Measurements from ENCODE around the gene ZRANB3. TPM values are rescaled to one million over a fixed set of nuclear protein-coding genes. Genes with fewer than 3 reads are reported as not detected.

ZRANB3 gene
- polyA plus RNA-seq, 1 donor (not counting 4 experiments of a cell fraction or from before 2014, with no cell fraction given): 10.6 TPM

DNA sequence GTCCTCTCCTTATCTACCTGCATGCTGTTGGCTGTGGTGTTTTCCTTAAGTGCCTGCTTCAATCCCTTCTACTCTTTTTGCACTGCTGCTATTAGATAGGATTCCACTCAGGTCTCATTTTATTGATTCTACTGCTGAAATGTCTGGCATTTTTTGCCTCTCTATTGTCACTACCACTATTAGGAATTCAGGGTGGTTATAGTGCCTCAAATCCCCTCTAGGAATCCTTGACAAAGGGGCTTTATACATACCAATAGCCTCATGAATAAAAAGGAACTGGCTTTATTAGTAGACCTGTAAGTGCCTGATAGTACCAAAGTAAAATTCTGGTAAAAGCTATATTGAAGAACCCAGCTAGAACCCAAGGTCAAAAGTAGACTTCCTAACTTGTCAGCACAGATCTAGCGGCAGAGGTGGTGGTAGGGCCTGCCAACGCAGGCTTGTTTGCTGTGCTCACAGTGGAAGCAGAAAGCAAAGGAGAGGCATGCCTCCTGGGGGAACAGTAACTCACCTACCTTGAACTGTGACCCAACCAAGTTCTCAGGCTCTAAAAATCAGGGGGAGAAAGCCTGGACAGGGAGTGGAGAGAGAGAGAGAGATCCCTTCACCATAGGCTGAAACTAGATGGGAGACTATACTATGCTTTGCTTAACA, 278.1 kb downstream of the ZRANB3 start:
- Histone ChIP-seq H3K4me3 (ENCODE audit: control insufficient read depth in 2 of 3, extremely low read depth in 1 of 3, insufficient read depth in 2 of 3, low read depth in 1 of 3, low read length in 3 of 3) (no peak overlapping the region), H3K4me2 (ENCODE audit: control insufficient read depth, extremely low read depth, insufficient read depth, low read depth, low read length) (no peak overlapping the region), H3K9ac (ENCODE audit: control insufficient read depth, extremely low read depth, insufficient read depth, low read length) (no peak overlapping the region), H3K9me3 (ENCODE audit: control insufficient read depth, low read depth, low read length) (no peaks in the 10 kb centered on the region), H4K20me1 (ENCODE audit: control insufficient read depth, extremely low read depth, insufficient read depth, low read length) (no peaks in the 10 kb centered on the region), H3K79me2 (ENCODE audit: control insufficient read depth, insufficient read depth, low read length) (no peaks in the 10 kb centered on the region), H2AFZ (ENCODE audit: control insufficient read depth, low read length) (no peak overlapping the region), H3K36me3 (ENCODE audit: control insufficient read depth in 2 of 2, extremely low read depth in 1 of 2, insufficient read depth in 2 of 2, low read length in 2 of 2) (no peaks in the 10 kb centered on the region), H3K27me3 (ENCODE audit: control insufficient read depth, extremely low read depth, insufficient read depth, low read length) (no peaks in the 10 kb centered on the region), H3K9me1 (ENCODE audit: control insufficient read depth, extremely low read depth, insufficient read depth, low read length) (no peaks in the 10 kb centered on the region), H3K27ac (ENCODE audit: control insufficient read depth, insufficient read depth, low read length) (no peak overlapping the region), H3K4me1 (ENCODE audit: control insufficient read depth, extremely low read depth, insufficient read depth, low read length) (peaks cover 14% of the 10 kb centered on the region)
- no peak for TF ChIP-seq EZH2 (IDR thresholded peaks at IDR 0.05; ENCODE audit: low read length)
- TF ChIP-seq, protein P1, sequence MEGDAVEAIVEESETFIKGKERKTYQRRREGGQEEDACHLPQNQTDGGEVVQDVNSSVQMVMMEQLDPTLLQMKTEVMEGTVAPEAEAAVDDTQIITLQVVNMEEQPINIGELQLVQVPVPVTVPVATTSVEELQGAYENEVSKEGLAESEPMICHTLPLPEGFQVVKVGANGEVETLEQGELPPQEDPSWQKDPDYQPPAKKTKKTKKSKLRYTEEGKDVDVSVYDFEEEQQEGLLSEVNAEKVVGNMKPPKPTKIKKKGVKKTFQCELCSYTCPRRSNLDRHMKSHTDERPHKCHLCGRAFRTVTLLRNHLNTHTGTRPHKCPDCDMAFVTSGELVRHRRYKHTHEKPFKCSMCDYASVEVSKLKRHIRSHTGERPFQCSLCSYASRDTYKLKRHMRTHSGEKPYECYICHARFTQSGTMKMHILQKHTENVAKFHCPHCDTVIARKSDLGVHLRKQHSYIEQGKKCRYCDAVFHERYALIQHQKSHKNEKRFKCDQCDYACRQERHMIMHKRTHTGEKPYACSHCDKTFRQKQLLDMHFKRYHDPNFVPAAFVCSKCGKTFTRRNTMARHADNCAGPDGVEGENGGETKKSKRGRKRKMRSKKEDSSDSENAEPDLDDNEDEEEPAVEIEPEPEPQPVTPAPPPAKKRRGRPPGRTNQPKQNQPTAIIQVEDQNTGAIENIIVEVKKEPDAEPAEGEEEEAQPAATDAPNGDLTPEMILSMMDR (optimal IDR thresholded peaks at IDR 0.05 in 1 of 3, IDR thresholded peaks at IDR 0.05 in 1 of 3, conservative IDR thresholded peaks at IDR 0.05 in 1 of 3; ENCODE audit: extremely low read depth in 1 of 3, insufficient read depth in 2 of 3, low read length in 3 of 3): no peak
- dilution Hi-C loops (cut with MboI; ENCODE audit: extremely low pct_ligation_motif_present, low sequenced_read_pairs): no loop called here
- DNase-seq (ENCODE audit: low read depth, low spot score) (no peak), FAIRE-seq (no peak)

GRCh38 chr2:135248611-135249010, 282.4 kb downstream of the ZRANB3 start:
- FAIRE-seq: no peak
- peaks cover 8% of the 10 kb centered on the region for H3K4me1 ChIP-seq (ENCODE audit: control insufficient read depth, extremely low read depth, insufficient read depth, low read length)
- no peak overlapping the region for H3K4me2 ChIP-seq (ENCODE audit: control insufficient read depth, extremely low read depth, insufficient read depth, low read depth, low read length)
- H3K27ac ChIP-seq (ENCODE audit: control insufficient read depth, insufficient read depth, low read length): no peak overlapping the region
- DNase-seq (ENCODE audit: low read depth, low spot score): no peak
- H3K9ac ChIP-seq (ENCODE audit: control insufficient read depth, extremely low read depth, insufficient read depth, low read length): no peak overlapping the region
- H4K20me1 ChIP-seq (ENCODE audit: control insufficient read depth, extremely low read depth, insufficient read depth, low read length): no peaks in the 10 kb centered on the region
- TF ChIP-seq EZH2 (IDR thresholded peaks at IDR 0.05; ENCODE audit: low read length): no peak
- TF ChIP-seq, protein P1 (optimal IDR thresholded peaks at IDR 0.05 in 1 of 3, IDR thresholded peaks at IDR 0.05 in 1 of 3, conservative IDR thresholded peaks at IDR 0.05 in 1 of 3; ENCODE audit: extremely low read depth in 1 of 3, insufficient read depth in 2 of 3, low read length in 3 of 3): no peak
- no peaks in the 10 kb centered on the region for H3K9me3 ChIP-seq (ENCODE audit: control insufficient read depth, low read depth, low read length)
- no peak overlapping the region for H2AFZ ChIP-seq (ENCODE audit: control insufficient read depth, low read length)
- H3K4me3 ChIP-seq (ENCODE audit: control insufficient read depth in 2 of 3, extremely low read depth in 1 of 3, insufficient read depth in 2 of 3, low read depth in 1 of 3, low read length in 3 of 3): no peak overlapping the region
- H3K9me1 ChIP-seq (ENCODE audit: control insufficient read depth, extremely low read depth, insufficient read depth, low read length): no peaks in the 10 kb centered on the region
- dilution Hi-C loops (cut with MboI; ENCODE audit: extremely low pct_ligation_motif_present, low sequenced_read_pairs): no loop called here
- no peaks in the 10 kb centered on the region for H3K27me3 ChIP-seq (ENCODE audit: control insufficient read depth, extremely low read depth, insufficient read depth, low read length)
- H3K36me3 ChIP-seq (ENCODE audit: control insufficient read depth in 2 of 2, extremely low read depth in 1 of 2, insufficient read depth in 2 of 2, low read length in 2 of 2): no peaks in the 10 kb centered on the region
- no peaks in the 10 kb centered on the region for H3K79me2 ChIP-seq (ENCODE audit: control insufficient read depth, insufficient read depth, low read length)
